Activated gamma-delta T cell (primary cell): ENCODE data around the gene PCNT.

Source experiments
- DNase-seq: peaks from one replicate; lab custom pipeline; 2025; lab: John Stamatoyannopoulos, UW

PCNT gene

DNA sequence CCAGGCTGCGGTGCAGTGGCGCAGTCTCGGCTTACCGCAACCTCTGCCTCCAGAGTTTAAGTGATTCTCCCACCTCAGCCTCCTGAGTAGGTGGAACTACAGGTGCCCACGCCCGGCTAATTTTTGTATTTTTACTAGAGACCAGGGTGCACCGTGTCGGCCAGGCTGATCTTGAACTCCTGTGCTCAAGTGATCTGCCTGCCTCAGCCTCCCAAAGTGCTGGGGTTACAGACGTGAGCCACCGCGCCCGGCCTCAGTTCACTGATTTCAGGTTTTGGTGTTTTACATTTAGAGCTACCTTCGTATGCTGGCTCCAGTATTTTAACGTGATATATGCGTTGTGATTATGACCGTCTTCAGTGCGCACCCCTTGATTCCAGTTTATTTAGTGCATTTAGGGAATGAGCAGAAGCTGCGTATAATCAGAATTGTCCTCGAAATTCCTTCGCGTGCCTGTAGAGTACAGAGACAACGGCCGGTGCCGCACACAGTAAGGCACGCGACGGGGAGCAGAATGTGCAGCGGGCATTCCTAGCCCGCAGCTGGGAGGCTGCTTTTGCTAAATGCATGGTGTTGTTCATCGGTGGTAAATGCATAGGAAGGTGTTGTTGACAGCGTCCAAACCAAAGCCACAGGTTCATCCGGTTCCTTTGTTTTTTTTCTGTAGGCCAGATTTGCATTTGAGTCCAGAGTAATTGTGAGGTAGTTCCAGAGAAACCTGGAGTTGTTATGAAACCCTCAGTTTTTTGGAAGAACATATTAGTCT, 85.9 kb downstream of the PCNT start:
- no peak for DNase-seq

DNA sequence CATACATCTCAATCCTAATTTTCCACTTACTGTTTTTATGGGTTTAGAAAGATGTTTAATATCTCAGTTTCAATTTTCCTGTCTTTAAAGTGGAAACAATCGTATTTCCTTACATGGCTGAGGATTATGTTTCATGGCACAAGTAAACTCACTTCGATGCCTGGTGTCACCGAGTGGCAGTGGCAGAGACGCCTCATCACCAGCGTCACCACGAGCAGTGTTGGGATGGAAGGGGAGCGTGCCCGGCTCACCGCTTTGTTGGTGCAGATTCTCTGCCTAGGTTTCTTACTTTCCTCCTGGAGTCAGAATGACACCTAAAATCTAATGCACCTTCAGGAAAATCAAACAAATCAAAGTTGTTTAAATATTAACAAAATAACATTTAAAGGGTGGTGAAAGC, 86.6 kb downstream of the PCNT start:
- no peak for DNase-seq

- DNase-seq, result no peak
These were observed 87.3 kb downstream of the PCNT start for GRCh38 chr21:46411236-46411635.

DNA sequence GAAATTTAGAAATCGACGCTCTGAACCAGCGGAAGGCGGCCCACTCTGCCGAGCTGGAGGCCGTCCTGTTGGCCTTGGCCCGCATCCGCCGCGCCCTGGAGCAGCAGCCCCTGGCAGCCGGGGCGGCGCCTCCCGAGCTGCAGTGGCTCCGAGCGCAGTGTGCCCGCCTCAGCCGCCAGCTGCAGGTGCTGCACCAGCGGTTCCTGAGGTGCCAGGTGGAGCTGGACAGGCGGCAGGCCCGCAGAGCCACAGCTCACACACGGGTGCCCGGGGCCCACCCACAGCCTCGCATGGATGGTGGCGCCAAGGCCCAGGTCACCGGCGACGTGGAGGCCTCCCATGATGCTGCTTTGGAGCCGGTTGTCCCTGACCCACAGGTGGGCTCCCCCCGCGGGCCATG, 87.7 kb downstream of the PCNT start:
- DNase-seq, result no peak

GRCh38 chr21:46412521-46413364, 88.8 kb downstream of the PCNT start:
- no peak for DNase-seq

DNA sequence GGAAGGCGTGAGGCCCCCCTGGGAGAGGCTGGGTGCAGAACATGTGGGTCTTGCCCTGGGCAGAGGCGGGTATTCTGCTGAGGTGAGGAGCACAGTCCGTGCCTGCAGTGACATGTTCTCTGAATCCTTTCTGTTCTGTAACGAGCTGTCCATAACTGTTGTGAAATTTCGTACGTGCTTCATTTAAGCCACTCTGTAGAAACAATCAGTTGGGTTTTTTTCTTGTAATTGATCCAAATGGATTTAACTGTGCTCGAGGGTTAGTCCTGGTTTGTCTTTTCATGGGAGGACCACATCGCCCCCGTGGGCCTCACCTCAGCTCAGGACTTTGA, 89.4 kb downstream of the PCNT start:
- no peak for DNase-seq

GRCh38 chr21:46414965-46415275, 91.0 kb downstream of the PCNT start:
- DNase-seq, result no peak

GRCh38 chr21:46416551-46416950, 92.6 kb downstream of the PCNT start:
- DNase-seq, result no peak

DNA sequence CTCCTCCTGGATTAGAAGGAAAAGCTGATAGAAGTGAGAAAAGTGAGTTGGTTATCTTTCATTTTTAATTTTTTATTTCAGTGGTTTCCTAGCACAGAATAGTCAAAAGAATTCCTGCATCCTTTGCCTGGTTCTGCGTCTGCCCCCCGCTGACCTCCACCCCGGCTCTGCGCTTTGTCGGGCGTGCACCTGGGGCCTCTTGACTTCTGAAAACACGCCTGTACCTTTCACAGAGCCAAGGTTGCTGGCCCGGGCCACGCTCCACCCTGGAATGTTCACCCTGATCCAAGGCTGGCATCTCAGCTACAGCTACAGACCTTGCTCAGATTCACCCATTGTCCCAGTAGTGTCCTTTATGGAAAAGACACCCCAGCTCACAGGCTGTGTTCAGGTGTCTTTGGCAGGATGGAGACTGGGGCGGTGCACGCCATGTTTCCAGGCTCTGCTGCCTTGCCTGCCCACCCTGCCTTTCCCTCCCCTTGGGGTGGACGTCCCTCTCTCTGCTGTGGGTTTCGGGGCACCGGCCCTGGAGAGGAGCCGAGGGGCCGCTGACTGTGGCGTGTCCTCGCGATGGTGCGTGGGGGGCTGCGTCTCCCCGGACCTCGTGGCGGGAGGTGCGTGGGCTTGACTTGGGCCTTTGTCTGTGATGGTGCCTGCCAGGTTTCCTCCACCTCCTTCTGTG, 94.5 kb downstream of the PCNT start:
- DNase-seq, result no peak

DNA sequence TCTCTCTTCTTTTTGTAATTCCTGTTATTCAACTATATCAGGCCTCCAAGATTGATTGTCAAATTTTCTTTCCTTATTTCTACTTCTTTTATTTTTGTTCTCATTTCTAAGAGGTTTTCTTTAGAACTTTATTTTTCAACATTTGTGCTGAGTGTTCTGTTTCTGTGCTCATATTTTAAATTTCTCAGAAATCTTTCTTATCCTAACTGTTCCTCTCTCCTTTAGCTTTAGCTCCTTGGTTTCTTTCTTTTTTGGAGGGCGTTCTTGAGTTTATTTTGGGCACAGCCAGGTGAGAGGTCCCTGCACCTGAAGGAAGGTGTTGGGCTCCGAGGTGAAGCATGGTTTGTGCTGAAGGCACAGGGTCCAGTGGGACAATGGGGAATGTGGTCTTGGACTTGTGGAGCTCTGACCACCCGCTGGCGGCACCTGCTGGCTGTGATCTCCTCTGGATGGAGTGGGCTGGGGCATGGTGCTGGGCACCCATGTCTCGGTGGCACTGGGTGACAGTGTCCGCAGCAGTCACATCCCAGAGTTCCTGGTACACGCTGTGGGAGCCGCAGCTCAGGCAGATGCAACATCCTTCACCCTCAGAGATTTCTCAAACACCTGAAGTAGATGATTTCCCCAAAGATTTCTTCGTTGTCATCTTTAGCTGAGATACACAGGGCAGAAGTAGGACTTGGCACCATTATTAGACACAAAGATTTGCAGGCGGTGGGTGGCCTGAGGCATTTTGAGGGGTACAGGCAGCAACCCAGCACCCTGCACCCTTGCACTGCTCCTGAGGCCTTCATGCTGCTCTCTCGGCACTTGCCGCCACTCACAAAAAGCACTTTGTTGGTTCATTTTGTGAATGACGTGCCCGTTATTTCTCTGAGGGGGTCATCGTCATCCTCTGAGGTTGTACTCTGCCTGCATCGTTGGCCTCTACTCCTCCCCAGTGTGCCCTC, 96.6 kb downstream of the PCNT start:
- DNase-seq, result no peak

DNA sequence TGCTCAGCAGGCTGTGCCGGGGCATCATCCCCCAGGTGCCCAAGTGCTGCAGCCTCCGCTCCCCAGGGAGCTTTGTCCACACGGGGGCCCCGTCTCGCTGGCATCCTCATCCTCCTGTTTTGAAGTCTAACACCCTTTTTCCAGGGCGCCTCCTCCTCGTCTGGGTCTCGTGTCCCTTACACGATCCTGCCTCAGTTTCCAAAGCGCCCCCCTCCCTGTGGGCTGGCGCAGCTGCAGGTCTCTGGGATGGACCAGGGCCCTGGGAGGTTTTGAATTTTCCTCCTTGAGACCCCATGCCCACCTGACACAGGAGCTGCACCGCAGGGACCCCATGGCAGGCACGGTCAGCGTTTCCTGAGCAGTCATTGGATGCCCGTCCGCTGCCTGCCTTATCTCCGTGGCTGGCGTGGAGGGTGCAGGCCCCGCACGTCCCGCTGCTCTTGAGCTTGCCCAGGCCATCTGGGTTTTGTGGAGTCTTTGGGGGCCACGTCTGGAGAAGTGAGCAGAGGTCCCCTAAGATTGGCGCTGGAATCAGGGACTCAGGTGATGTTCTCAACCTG, 97.3 kb downstream of the PCNT start:
- no peak for DNase-seq

GRCh38 chr21:46421756-46422555, 98.0 kb downstream of the PCNT start:
- DNase-seq, result no peak

GRCh38 chr21:46422636-46423241, 98.8 kb downstream of the PCNT start:
- no peak for DNase-seq

- no peak for DNase-seq
These were observed 99.6 kb downstream of the PCNT start for GRCh38 chr21:46423546-46424038.

GRCh38 chr21:46424039-46424591, 100.2 kb downstream of the PCNT start:
- DNase-seq, result no peak

GRCh38 chr21:46424621-46425020, 100.7 kb downstream of the PCNT start:
- DNase-seq, result no peak

DNA sequence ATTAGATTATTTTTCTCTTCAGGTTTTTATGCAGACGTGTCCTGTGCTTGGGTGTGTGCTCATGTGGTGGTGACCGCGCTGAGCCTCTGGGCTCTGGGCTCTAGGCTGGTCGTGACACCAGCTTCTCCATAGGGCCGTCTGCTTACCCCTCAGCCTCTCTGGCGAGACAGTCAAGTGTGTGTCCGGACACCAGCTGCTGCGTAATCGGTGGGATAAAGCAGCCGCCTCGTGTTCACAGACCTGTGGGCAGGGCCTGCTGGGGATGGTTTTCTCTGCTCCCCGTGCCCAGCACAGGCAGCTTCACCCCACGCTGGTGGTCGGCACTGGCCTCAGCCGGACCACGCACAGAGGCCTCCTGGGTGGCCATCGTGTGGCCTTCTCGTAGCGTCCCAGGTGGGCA, 101.1 kb downstream of the PCNT start:
- DNase-seq, result no peak

GRCh38 chr21:46425571-46425970, 101.6 kb downstream of the PCNT start:
- DNase-seq, result no peak

DNA sequence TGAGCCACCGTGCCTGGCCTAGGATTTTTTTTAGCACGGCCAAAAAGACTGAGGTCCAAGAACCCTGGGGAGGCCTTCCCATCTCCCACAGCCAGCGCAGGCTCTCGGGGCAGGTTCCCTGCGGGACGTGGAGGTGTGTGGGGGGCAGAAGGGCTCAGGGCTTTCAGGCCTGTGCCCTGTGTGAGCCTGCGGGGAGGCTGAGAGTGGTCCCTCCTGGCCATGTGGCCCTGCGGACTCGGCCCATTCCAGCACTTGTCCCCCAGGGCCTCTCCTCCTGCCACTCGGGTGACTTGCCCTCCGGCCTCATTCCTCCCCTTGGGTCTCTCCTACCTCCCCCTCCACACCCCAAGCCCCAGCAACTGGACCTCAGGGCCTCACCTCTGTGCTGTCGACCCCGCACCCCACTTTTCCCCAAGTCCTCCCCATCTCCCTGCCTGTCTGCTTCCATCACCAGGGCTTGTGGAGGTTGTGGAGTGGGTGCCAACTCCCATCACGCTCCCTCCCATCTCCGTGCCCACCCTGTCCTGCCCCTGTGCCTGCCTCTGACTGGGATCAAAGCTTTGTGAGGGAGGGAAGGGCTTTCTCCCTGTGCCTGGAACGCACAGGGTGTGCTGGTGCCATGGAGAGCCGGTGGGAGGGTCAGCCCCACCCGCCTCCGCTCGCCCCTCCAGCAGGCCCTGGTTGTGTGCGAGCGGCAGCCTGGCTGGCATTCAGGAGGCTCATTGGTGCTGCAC, 102.5 kb downstream of the PCNT start:
- no peak for DNase-seq
